Trophoblast cell (in vitro differentiated cells and primary cell): Measurements from ENCODE around the gene APRT.
A peak's percentile ranks its signal among the peaks of the same experiment; 100 is the strongest.

ENCODE experiments used
- DNase-seq, 2 donors: peaks; one replicate each; pipeline ENCODE4 v3.0.0-alpha.2; 2016
- H2AFZ ChIP-seq: 2 replicates; pipeline ENCODE4 v1.6.1; 2013; ENCODE audit warnings: low read length, moderate library complexity, mild to moderate bottlenecking; ENCODE audit not compliant: insufficient read depth, poor library complexity
- H2AK5ac ChIP-seq: 2 replicates; pipeline ENCODE4 v1.6.1; 2013; ENCODE audit warnings: mild to moderate bottlenecking, low read length
- H2BK120ac ChIP-seq: 2 replicates; pipeline ENCODE4 v1.6.1; 2013; ENCODE audit warnings: low read length, mild to moderate bottlenecking, moderate library complexity; ENCODE audit not compliant: insufficient read depth, poor library complexity
- H2BK12ac ChIP-seq: 2 replicates; pipeline ENCODE4 v1.6.1; 2013; ENCODE audit warnings: mild to moderate bottlenecking, low read length, moderate library complexity
- H2BK5ac ChIP-seq: 2 replicates; pipeline ENCODE4 v1.6.1; 2013; ENCODE audit warnings: low read length, low read depth, moderate library complexity, mild to moderate bottlenecking; ENCODE audit not compliant: poor library complexity
- H3K14ac ChIP-seq: 2 replicates; pipeline ENCODE4 v1.6.1; 2013; ENCODE audit warnings: mild to moderate bottlenecking, low read length
- H3K18ac ChIP-seq: 2 replicates; pipeline ENCODE4 v1.6.1; 2013; ENCODE audit warnings: mild to moderate bottlenecking, low read length
- H3K23ac ChIP-seq: 2 replicates; pipeline ENCODE4 v1.6.1; 2013; ENCODE audit warnings: low read length
- H3K27ac ChIP-seq: 2 replicates; pipeline ENCODE4 v1.5.1; 2013; ENCODE audit warnings: low read depth, mild to moderate bottlenecking, inconsistent platforms, low read length, moderate library complexity
- H3K27me3 ChIP-seq: 2 replicates; pipeline ENCODE4 v1.6.1; 2013; ENCODE audit warnings: inconsistent platforms, mild to moderate bottlenecking, low read length, moderate library complexity; ENCODE audit not compliant: insufficient read depth
- H3K36me3 ChIP-seq, 2 experiments: 1 replicate in 1 of 2; 2 replicates in 1 of 2; pipeline ENCODE4 v1.6.1; 2013; ENCODE audit warnings: low read length in 2 of 2, mild to moderate bottlenecking in 2 of 2, moderate library complexity in 1 of 2; ENCODE audit not compliant: insufficient read depth in 2 of 2, control insufficient read depth in 1 of 2
- H3K4ac ChIP-seq: 2 replicates; pipeline ENCODE4 v1.6.1; 2013; ENCODE audit warnings: low read depth, mild to moderate bottlenecking, low read length, moderate library complexity
- H3K4me1 ChIP-seq, 2 experiments: 1 replicate in 1 of 2; 2 replicates in 1 of 2; pipeline ENCODE4 v1.6.1; 2013; ENCODE audit warnings: low read length in 2 of 2, mild to moderate bottlenecking in 2 of 2, moderate library complexity in 1 of 2; ENCODE audit not compliant: insufficient read depth in 2 of 2, control insufficient read depth in 1 of 2
- H3K4me2 ChIP-seq: 2 replicates; pipeline ENCODE4 v1.6.1; 2013; ENCODE audit warnings: inconsistent platforms, mild to moderate bottlenecking, low read length, moderate library complexity
- H3K4me3 ChIP-seq: 2 replicates; pipeline ENCODE4 v1.5.1; 2013; ENCODE audit warnings: mild to moderate bottlenecking, low read depth, low read length, inconsistent platforms
- H3K79me1 ChIP-seq: one replicate; pipeline ENCODE4 v1.6.1; 2013; ENCODE audit warnings: low read length
- H3K79me2 ChIP-seq: 2 replicates; pipeline ENCODE4 v1.6.1; 2013; ENCODE audit warnings: low read length, mild to moderate bottlenecking; ENCODE audit not compliant: control insufficient read depth, insufficient read depth, poor library complexity
- H3K9ac ChIP-seq: 2 replicates; pipeline ENCODE4 v1.6.1; 2013; ENCODE audit warnings: mild to moderate bottlenecking, low read length
- H3K9me3 ChIP-seq: 2 replicates; pipeline ENCODE4 v1.6.1; 2013; ENCODE audit warnings: low read depth, mild to moderate bottlenecking, control low read depth, inconsistent platforms, low read length; ENCODE audit not compliant: insufficient read depth
- H4K12ac ChIP-seq: 2 replicates; pipeline ENCODE4 v1.6.1; 2013; ENCODE audit warnings: low read depth, mild to moderate bottlenecking, low read length, moderate library complexity
- H4K8ac ChIP-seq: 2 replicates; pipeline ENCODE4 v1.6.1; 2013; ENCODE audit warnings: low read depth, mild to moderate bottlenecking, low read length, moderate library complexity
- H4K91ac ChIP-seq: one replicate; pipeline ENCODE4 v1.6.1; 2013; ENCODE audit warnings: low read depth, mild to moderate bottlenecking, low read length, moderate library complexity
- WGBS: extraction: QIAGEN DNeasy Blood & Tissue Kit; methylation state at CpG from one replicate; pipeline ENCODE4 v1.1.7; 2013; ENCODE audit warnings: missing lambda C conversion rate; ENCODE audit not compliant: insufficient read length, insufficient coverage; ENCODE audit errors: extremely low coverage; 5-methylcytosine and 5-hydroxymethylcytosine counted together

The APRT gene

DNA sequence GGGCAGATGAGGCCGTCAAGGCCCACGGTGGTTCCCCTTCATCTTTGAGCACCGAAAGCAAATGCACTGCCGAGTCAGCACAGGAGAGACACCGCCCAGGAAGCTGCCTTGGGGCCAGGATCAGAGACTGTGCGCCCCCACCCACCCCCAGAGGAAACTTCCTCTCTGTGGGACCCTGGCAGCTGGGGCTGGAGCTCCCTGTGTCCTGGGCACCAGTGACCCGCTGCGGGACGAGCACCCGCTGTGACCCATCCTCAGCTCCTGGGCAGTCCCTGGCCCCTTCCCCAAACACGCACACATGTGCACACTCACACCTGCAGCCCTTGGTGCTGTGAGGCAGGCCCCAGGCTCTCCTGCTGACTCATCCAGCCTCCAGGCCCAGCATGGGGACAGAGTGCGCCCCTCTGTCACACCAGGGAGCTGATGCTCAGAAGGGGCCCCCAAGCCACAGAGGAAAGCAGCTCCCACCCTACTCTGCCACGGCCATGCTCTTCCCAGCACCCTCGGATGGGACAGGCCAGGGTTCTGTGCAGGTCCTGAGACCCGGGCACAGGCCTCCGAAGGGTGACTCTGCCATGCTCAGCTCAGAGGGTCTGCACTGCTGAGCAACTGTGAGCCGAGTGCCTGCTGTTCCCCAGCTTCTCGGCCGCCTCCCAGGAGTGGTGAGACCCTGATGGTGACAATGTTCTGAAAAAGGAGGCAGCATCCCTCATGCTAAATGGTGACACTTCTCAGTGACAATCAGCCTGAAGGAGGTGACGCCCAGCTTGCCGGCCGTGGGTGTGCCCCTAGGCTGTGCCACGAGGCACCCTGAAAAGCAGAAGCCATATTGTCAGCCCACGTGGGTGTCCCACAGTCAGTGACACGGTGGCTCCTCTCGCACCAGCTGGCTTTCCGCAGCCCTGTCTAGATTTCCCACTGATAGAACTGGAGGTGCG is 30.3 kb downstream of the APRT start:
- peaks cover 20% of the 10 kb centered on the region for H3K79me1 ChIP-seq
- no peaks in the 10 kb centered on the region for H3K27me3 ChIP-seq
- H4K91ac ChIP-seq: no peak overlapping the region
- H3K23ac ChIP-seq: no peak overlapping the region
- H3K27ac ChIP-seq: no peak overlapping the region
- H3K14ac ChIP-seq: no peak overlapping the region
- peak overlapping the region; percentile 18 for H3K18ac ChIP-seq
- H3K9ac ChIP-seq: no peak overlapping the region
- H2BK5ac ChIP-seq: no peak overlapping the region
- H4K8ac ChIP-seq: no peak overlapping the region
- no peak overlapping the region for H4K12ac ChIP-seq
- no peak for DNase-seq
- peaks cover 0 to 3% of the 10 kb centered on the region in 2 experiments for H3K36me3 ChIP-seq
- H3K4me2 ChIP-seq: no peak overlapping the region
- H3K4me3 ChIP-seq: no peak overlapping the region
- H2AK5ac ChIP-seq: peak overlapping the region; percentile 8
- no peak overlapping the region for H2BK120ac ChIP-seq
- H3K4ac ChIP-seq: peak overlapping the region; percentile 52
- no peak overlapping the region for H2AFZ ChIP-seq
- WGBS: no CpG with 5 or more reads among the region's 28 CpGs
- no peak overlapping the region for H2BK12ac ChIP-seq
- peaks cover 31% of the 10 kb centered on the region for H3K79me2 ChIP-seq
- no peaks in the 10 kb centered on the region for H3K9me3 ChIP-seq
- H3K4me1 ChIP-seq: peaks cover 32 to 48% of the 10 kb centered on the region in 2 experiments

DNA sequence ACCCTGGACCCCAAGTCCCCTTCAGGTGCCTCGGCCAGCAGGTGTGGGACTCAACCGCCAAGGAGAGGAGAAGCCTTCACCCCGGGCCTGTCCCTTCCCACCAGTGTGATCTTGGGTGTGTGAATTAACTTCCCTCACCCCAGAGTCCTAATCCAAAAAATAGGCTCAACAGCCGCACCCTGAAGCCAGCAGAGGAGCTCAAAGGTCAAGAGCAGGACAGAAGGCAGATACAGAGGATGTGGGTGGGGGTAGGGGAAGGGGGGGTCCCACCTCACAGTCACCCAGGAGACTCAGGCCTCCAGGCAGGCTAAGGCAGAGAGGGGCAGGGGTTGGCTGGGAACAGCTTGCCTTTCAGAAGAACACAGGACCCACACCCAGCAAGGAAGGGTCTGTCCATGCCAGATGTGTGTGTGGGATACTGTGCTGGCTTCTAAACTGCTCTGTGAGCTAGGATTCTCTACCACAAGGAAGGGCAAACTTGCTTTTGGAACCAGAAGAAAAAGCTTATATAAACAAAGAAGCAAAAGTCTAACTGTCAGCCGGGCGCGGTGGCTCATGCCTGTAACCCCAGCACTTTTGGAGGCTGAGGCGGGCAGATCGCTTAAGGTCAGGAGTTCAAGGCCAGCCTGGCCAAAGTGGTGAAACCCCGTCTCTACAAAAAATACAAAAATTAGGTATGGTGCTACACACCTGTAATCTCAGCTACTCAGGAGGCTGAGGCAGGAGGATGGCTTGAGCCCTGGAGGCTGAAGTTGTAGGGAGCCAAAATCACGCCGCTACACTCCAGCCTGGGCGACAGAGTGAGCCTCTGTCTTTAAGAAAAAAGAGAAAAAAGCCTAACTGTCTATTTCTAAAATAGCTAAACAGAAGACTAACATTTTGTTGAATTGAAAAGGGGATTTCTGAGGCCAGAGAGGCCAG is 31.3 kb downstream of the APRT start:
- no peak overlapping the region for H2BK5ac ChIP-seq
- H2BK12ac ChIP-seq: no peak overlapping the region
- no CpG with 5 or more reads among the region's 13 CpGs for WGBS
- peak overlapping the region; percentile 5 for H3K18ac ChIP-seq
- H2AK5ac ChIP-seq: no peak overlapping the region
- peaks cover 35 to 46% of the 10 kb centered on the region in 2 experiments for H3K4me1 ChIP-seq
- no peak overlapping the region for H3K4me2 ChIP-seq
- H3K14ac ChIP-seq: no peak overlapping the region
- H3K36me3 ChIP-seq: peaks cover 0 to 5% of the 10 kb centered on the region in 2 experiments
- no peak overlapping the region for H4K91ac ChIP-seq
- DNase-seq: no peak
- H3K4me3 ChIP-seq: no peak overlapping the region
- H4K12ac ChIP-seq: no peak overlapping the region
- H3K4ac ChIP-seq: peak overlapping the region; percentile 81
- H3K79me2 ChIP-seq: peaks cover 31% of the 10 kb centered on the region
- no peaks in the 10 kb centered on the region for H3K9me3 ChIP-seq
- H3K23ac ChIP-seq: no peak overlapping the region
- H4K8ac ChIP-seq: no peak overlapping the region
- H3K79me1 ChIP-seq: peaks cover 18% of the 10 kb centered on the region
- no peak overlapping the region for H2AFZ ChIP-seq
- no peak overlapping the region for H2BK120ac ChIP-seq
- H3K27ac ChIP-seq: no peak overlapping the region
- no peaks in the 10 kb centered on the region for H3K27me3 ChIP-seq
- no peak overlapping the region for H3K9ac ChIP-seq

- no peak overlapping the region for H4K8ac ChIP-seq
- no peak overlapping the region for H2AFZ ChIP-seq
- WGBS: no CpG with 5 or more reads among the region's 34 CpGs
- no peaks in the 10 kb centered on the region for H3K27me3 ChIP-seq
- H3K4me1 ChIP-seq: peaks cover 37 to 50% of the 10 kb centered on the region in 2 experiments
- peaks cover 12% of the 10 kb centered on the region for H3K79me1 ChIP-seq
- H4K12ac ChIP-seq: no peak overlapping the region
- H3K18ac ChIP-seq: peak overlapping the region; percentile 5
- H2BK12ac ChIP-seq: no peak overlapping the region
- H3K9ac ChIP-seq: no peak overlapping the region
- peaks cover 0 to 5% of the 10 kb centered on the region in 2 experiments for H3K36me3 ChIP-seq
- H3K4me2 ChIP-seq: no peak overlapping the region
- no peak overlapping the region for H3K14ac ChIP-seq
- no peak overlapping the region for H3K23ac ChIP-seq
- no peaks in the 10 kb centered on the region for H3K9me3 ChIP-seq
- DNase-seq: no peak
- H3K4me3 ChIP-seq: no peak overlapping the region
- H4K91ac ChIP-seq: no peak overlapping the region
- H2BK5ac ChIP-seq: no peak overlapping the region
- peak overlapping the region; percentile 32 for H2AK5ac ChIP-seq
- H3K27ac ChIP-seq: no peak overlapping the region
- H2BK120ac ChIP-seq: no peak overlapping the region
- peak overlapping the region; percentile 81 for H3K4ac ChIP-seq
- peaks cover 25% of the 10 kb centered on the region for H3K79me2 ChIP-seq
Measured at GRCh38 chr16:88779406-88780141, 32.2 kb downstream of the APRT start.

DNA sequence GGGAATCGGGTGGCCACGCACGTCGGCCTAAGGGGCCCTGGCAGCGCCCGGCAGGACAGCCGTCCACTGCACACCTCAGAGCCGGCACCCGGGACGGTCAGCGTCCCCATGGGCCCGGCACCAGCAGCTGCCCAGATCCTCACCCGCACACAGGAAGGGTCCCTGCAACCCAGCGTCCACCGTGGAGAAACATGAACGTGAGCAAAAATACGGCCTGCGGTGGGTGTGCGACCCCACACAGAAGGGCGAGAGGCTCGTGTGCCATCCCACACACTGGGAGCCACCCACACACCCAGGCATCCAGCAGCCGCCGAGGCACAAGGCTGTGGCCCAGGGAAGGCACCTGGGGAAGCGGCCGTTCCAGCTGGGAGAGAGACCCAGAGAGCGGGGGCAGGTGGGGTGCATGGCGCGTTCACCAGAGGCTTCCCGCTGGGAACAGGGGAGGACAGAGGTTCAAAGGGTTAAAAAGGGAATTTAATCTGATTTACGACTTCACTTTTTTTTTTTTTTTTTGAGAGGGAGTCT is 33.1 kb downstream of the APRT start:
- no peak overlapping the region for H2AFZ ChIP-seq
- no peak overlapping the region for H4K12ac ChIP-seq
- WGBS: no CpG with 5 or more reads among the region's 30 CpGs
- H3K14ac ChIP-seq: no peak overlapping the region
- H3K4me1 ChIP-seq: peaks cover 40 to 53% of the 10 kb centered on the region in 2 experiments
- H3K4me2 ChIP-seq: no peak overlapping the region
- peak overlapping the region; percentile 11 for H3K4ac ChIP-seq
- H3K18ac ChIP-seq: no peak overlapping the region
- H2BK120ac ChIP-seq: no peak overlapping the region
- no peak for DNase-seq
- H3K79me2 ChIP-seq: peaks cover 15% of the 10 kb centered on the region
- no peaks in the 10 kb centered on the region for H3K27me3 ChIP-seq
- no peak overlapping the region for H2AK5ac ChIP-seq
- H3K27ac ChIP-seq: no peak overlapping the region
- no peak overlapping the region for H3K23ac ChIP-seq
- H2BK12ac ChIP-seq: no peak overlapping the region
- H3K4me3 ChIP-seq: no peak overlapping the region
- H3K9ac ChIP-seq: no peak overlapping the region
- H4K91ac ChIP-seq: no peak overlapping the region
- H4K8ac ChIP-seq: no peak overlapping the region
- peaks cover 0 to 5% of the 10 kb centered on the region in 2 experiments for H3K36me3 ChIP-seq
- H3K79me1 ChIP-seq: peaks cover 2% of the 10 kb centered on the region
- no peaks in the 10 kb centered on the region for H3K9me3 ChIP-seq
- H2BK5ac ChIP-seq: no peak overlapping the region
